Central memory CD8-positive, alpha-beta T cell (primary cell): ENCODE results near the gene SRSF7.
"Not testable (repeated sequence)": the region's sequence is repeated elsewhere in the genome, so short reads cannot be mapped to it uniquely, and the experiment has no call there.

Source experiments
- ATAC-seq: fragments of 150-1000 bp; cut with Tn5 transposase; replicated peaks from 2 replicates; pipeline ENCODE4 v1.10.0; 2022; ENCODE audit warnings: mild to moderate bottlenecking, moderate FRiP score, moderate number of reproducible peaks; ENCODE audit not compliant: poor library complexity, severe bottlenecking; ENCODE audit errors: extremely low read depth
- DNase-seq, 2 donors: peaks; one replicate each; pipeline ENCODE4 v3.0.0; 2021; ENCODE audit warnings: low spot score in 2 of 2
- H3K27ac Mint-ChIP-seq: one replicate; pipeline ENCODE4 v1.8.0; 2022; ENCODE audit warnings: low read depth, mild to moderate bottlenecking, moderate library complexity, mixed read lengths
- H3K27me3 Mint-ChIP-seq: one replicate; pipeline ENCODE4 v1.8.0; 2022; ENCODE audit warnings: mixed read lengths
- H3K36me3 Mint-ChIP-seq: one replicate; pipeline ENCODE4 v1.8.0; 2022; ENCODE audit warnings: mild to moderate bottlenecking, moderate library complexity, mixed read lengths; ENCODE audit not compliant: insufficient read depth
- H3K4me1 Mint-ChIP-seq: one replicate; pipeline ENCODE4 v1.8.0; 2022; ENCODE audit warnings: mixed read lengths
- H3K4me3 Mint-ChIP-seq: one replicate; pipeline ENCODE4 v1.8.0; 2022; ENCODE audit warnings: mild to moderate bottlenecking, moderate library complexity, mixed read lengths
- H3K9me3 Mint-ChIP-seq: one replicate; pipeline ENCODE4 v1.8.0; 2022; ENCODE audit warnings: mixed read lengths

The SRSF7 gene

DNA sequence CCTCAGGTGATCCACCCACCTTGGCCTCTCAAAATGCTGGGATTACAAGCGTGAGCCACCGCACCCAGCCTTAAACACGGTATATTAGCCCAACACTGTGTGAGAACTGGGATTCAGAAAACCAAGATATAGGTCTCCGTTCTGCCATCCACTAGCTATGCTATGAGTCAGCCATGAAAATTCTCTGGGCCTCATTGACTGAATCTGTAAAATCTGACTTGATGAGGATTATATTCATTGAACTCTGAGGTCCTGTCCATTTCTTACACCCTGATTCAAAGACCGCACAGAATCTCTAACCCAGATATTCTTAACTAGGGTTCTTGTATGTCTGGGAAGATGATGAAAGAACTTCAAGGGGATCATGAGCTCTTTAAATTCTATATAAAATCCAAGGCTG, 47.8 kb downstream of the SRSF7 start:
- not testable (repeated sequence) for H3K27ac Mint-ChIP-seq, DNase-seq, H3K4me3 Mint-ChIP-seq, H3K9me3 Mint-ChIP-seq, H3K27me3 Mint-ChIP-seq, ATAC-seq
- Mint-ChIP-seq H3K4me1 (peaks cover 53% of the 10 kb centered on the region), H3K36me3 (peaks cover 16% of the 10 kb centered on the region)

DNA sequence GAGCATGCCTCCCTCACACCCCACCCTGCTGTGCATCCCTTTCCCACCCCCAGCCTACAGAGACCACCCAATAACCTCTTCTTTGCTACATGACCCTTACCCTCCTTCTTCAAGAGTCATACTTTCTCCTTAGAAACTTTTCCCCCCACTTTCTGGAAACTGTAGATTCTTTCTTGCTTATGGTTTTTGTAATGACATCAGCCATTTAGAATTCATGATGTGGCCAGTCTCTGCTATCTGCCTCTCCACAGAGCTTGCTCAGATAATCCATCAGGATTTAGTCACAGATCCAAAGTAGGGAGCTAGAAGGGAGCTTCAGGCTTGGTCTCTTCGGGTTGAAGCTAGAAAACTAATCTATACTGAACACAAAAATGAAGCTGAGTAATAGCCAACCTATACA, 48.7 kb downstream of the SRSF7 start:
- H3K4me1 Mint-ChIP-seq, result peaks cover 59% of the 10 kb centered on the region
- H3K27ac Mint-ChIP-seq, result peak overlapping the region; percentile 100
- DNase-seq (no peak), ATAC-seq (no peak)
- H3K4me3 Mint-ChIP-seq, result peak overlapping the region; percentile 64
- H3K9me3 Mint-ChIP-seq, result peaks cover 4% of the 10 kb centered on the region
- H3K27me3 Mint-ChIP-seq, result no peaks in the 10 kb centered on the region
- peaks cover 21% of the 10 kb centered on the region for H3K36me3 Mint-ChIP-seq

DNA sequence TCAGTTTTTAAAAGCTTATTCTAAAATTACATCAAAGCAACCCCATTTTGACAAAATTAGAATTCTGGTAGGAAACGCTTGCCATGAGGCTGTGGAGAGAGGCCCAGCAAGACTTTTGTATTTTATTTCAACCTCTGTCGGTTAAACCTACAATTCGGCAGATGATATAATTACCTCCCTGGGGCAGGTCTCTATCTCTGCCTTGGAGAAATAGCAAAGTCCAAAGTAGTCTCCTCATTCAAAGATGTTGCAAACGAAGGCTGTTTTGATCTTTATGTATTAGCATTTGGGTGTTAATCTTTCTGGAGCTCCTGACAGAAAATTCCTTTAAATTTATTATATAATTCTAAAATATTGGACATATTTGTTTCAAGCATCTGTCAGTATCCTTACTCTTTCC, 49.6 kb downstream of the SRSF7 start:
- Mint-ChIP-seq H3K27ac (peak overlapping the region; percentile 100), H3K4me3 (peak overlapping the region; percentile 64), H3K27me3 (no peaks in the 10 kb centered on the region), H3K9me3 (peaks cover 5% of the 10 kb centered on the region), H3K4me1 (peaks cover 59% of the 10 kb centered on the region), H3K36me3 (peaks cover 29% of the 10 kb centered on the region)
- DNase-seq (no peak), ATAC-seq (no peak)

DNA sequence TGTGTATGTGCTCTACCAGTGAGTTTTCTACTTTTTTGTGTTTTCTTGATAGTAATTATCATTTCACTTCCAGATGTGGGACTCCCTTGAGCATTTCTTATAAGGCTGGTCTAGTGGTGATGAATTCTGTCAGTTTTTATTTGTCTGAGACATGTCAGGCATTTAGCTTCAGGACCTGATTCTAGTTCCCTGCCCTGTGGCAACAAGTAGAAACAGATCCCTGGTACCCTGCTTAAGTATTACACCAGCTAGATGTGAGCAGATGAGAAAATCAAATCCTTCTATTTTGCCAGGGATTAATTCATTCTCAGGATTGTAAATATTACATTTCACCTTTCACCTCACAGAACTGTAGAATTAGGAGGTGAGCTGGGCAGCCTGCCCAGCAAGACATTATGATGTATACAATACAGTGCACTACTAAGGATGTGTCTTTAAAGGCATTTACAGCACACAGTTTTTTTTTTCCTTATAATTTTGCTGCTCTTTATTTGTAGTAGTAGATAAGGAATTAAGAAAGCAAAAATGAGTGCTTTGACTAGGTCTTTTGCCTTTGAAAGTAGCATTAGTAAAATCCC, 50.2 kb downstream of the SRSF7 start:
- H3K36me3 Mint-ChIP-seq, result peaks cover 32% of the 10 kb centered on the region
- H3K9me3 Mint-ChIP-seq, result peaks cover 5% of the 10 kb centered on the region
- no peak for ATAC-seq
- peak overlapping the region; percentile 100 for H3K27ac Mint-ChIP-seq
- peaks cover 61% of the 10 kb centered on the region for H3K4me1 Mint-ChIP-seq
- no peaks in the 10 kb centered on the region for H3K27me3 Mint-ChIP-seq
- H3K4me3 Mint-ChIP-seq, result peak overlapping the region; percentile 68
- DNase-seq, result no peak

DNA sequence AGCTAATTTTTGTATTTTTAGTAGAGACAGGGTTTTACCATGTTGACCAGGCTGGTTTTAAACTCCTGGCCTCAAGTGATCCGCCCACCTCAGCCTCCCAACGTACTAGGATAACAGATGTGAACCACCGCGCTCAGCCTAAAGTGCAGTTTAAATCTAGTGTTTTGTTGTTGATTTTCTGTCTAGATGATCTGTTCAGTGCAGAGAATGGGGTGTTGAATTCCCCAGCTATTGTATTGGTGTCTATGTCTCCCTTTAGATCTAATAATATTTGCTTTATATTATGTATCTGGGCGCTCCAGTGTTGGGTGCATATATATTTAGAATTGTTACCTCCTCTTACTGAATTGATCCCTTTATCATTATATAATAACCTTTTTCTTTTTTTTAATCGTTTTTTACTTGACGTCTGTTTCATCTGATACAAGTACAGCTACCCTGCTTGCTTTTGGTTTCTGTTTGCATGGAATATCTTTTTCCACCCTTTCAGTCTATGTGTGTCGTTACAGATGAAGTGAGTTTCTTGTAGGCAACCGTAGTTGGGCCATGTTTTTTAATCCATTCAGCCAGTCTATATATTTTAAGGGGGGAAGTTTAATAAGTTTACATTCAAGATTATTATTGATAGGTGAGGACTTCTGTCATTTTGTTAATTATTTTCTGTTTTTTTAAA, 50.9 kb downstream of the SRSF7 start:
- H3K4me1 Mint-ChIP-seq, result peaks cover 58% of the 10 kb centered on the region
- H3K27me3 Mint-ChIP-seq, result no peaks in the 10 kb centered on the region
- ATAC-seq (no peak), DNase-seq (no peak)
- peak overlapping the region; percentile 100 for H3K27ac Mint-ChIP-seq
- H3K36me3 Mint-ChIP-seq, result peaks cover 33% of the 10 kb centered on the region
- peak overlapping the region; percentile 68 for H3K4me3 Mint-ChIP-seq
- H3K9me3 Mint-ChIP-seq, result peaks cover 5% of the 10 kb centered on the region

DNA sequence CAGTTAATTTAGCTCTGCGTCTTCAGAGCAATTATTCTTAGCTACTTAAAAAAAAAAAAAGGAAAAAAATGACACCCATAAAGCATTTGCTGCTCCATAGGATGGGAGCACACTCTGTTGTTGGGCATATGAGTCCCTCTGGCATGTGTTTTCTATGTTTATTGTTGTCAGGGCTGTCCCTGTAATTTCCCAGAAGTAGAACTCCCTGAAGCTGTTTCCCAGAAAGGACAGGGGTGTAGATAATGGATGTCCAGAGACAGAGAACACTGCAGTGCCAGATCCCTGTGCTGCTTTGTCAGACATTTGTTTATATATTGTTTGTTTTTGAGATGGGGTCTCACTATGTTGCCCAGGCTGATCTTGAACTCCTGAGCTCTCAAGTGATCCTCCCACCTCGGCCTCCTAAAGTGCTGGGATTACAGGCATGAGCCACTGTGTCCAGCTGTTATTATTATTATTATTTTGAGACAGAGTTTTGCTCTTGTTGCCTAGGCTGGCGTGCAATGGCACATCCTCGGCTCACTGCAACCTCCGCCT, 52.6 kb downstream of the SRSF7 start:
- Mint-ChIP-seq H3K9me3 (peaks cover 5% of the 10 kb centered on the region), H3K27ac (peak overlapping the region; percentile 100), H3K4me3 (no peak overlapping the region), H3K27me3 (no peaks in the 10 kb centered on the region), H3K4me1 (peaks cover 66% of the 10 kb centered on the region), H3K36me3 (peaks cover 35% of the 10 kb centered on the region)
- DNase-seq, result no peak
- no peak for ATAC-seq

DNA sequence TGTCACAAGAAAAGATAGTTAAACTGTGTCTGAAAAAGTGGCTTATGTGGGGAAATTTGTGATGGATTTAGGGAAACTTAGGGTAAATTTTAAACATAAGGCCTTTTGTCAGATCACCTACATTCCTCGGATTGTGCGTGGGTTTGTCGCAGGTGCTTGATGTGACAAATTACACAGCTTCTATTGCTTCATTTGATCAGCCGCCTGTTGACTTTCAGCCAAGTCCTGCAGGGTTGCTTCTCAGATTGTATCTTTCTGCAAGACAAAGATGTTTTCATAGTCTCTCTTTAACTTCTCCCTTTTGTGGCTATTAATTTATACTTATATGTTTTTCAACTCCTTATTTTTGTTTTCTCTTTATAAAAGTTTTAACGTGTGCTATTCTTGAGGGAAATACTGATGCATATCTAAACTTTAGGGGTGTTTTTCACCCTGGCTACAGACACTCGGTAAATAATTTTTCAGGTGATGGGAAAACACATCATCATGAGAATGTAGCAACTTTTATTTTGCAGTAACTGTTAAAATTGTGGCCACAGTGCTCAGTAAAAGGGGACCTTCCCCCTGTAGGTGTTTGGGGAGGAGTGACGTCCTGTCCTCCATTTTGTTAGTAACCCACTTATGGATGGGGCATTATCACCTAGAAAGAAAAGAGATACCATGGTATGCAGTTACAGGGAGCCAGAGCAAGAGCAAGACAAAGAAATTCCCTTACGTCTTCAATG, 53.9 kb downstream of the SRSF7 start:
- ATAC-seq, result peak; percentile 77
- H3K4me1 Mint-ChIP-seq, result peaks cover 75% of the 10 kb centered on the region
- peaks cover 38% of the 10 kb centered on the region for H3K36me3 Mint-ChIP-seq
- H3K27me3 Mint-ChIP-seq, result no peaks in the 10 kb centered on the region
- H3K4me3 Mint-ChIP-seq, result peak overlapping the region; percentile 58
- peak overlapping the region; percentile 100 for H3K27ac Mint-ChIP-seq
- H3K9me3 Mint-ChIP-seq, result peaks cover 5% of the 10 kb centered on the region
- DNase-seq, result peak in 1 of 2 donors; percentile 69
